Measurements from ENCODE around the gene RIN1.

DNA sequence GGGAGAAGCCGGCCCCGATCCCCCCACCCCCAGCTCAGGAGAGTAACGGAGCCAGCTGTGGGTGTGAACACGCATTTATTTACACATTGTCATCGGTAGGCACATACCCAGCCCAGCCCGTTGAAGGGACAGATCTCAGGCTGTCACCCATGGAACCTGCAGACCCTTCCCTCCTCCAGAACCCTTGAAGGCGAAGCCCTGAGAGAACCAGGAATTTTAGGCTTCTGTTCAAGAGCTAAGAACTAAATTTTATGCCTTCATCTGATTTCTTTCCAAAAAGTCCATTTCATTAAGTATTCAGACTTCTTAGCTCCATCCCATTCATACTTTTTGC, 9.0 kb upstream of the RIN1 start:
- TF ChIP-seq, protein P1, sequence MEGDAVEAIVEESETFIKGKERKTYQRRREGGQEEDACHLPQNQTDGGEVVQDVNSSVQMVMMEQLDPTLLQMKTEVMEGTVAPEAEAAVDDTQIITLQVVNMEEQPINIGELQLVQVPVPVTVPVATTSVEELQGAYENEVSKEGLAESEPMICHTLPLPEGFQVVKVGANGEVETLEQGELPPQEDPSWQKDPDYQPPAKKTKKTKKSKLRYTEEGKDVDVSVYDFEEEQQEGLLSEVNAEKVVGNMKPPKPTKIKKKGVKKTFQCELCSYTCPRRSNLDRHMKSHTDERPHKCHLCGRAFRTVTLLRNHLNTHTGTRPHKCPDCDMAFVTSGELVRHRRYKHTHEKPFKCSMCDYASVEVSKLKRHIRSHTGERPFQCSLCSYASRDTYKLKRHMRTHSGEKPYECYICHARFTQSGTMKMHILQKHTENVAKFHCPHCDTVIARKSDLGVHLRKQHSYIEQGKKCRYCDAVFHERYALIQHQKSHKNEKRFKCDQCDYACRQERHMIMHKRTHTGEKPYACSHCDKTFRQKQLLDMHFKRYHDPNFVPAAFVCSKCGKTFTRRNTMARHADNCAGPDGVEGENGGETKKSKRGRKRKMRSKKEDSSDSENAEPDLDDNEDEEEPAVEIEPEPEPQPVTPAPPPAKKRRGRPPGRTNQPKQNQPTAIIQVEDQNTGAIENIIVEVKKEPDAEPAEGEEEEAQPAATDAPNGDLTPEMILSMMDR (conservative IDR thresholded peaks at IDR 0.05; ENCODE audit: low read depth in 2 of 2): no peak
- TF ChIP-seq, protein P2, sequence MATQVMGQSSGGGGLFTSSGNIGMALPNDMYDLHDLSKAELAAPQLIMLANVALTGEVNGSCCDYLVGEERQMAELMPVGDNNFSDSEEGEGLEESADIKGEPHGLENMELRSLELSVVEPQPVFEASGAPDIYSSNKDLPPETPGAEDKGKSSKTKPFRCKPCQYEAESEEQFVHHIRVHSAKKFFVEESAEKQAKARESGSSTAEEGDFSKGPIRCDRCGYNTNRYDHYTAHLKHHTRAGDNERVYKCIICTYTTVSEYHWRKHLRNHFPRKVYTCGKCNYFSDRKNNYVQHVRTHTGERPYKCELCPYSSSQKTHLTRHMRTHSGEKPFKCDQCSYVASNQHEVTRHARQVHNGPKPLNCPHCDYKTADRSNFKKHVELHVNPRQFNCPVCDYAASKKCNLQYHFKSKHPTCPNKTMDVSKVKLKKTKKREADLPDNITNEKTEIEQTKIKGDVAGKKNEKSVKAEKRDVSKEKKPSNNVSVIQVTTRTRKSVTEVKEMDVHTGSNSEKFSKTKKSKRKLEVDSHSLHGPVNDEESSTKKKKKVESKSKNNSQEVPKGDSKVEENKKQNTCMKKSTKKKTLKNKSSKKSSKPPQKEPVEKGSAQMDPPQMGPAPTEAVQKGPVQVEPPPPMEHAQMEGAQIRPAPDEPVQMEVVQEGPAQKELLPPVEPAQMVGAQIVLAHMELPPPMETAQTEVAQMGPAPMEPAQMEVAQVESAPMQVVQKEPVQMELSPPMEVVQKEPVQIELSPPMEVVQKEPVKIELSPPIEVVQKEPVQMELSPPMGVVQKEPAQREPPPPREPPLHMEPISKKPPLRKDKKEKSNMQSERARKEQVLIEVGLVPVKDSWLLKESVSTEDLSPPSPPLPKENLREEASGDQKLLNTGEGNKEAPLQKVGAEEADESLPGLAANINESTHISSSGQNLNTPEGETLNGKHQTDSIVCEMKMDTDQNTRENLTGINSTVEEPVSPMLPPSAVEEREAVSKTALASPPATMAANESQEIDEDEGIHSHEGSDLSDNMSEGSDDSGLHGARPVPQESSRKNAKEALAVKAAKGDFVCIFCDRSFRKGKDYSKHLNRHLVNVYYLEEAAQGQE (IDR thresholded peaks at IDR 0.05; ENCODE audit: unreplicated experiment): no peak
- no peak for TF ChIP-seq EZH2phosphoT487 (IDR thresholded peaks at IDR 0.05; ENCODE audit: unreplicated experiment)
- no peak for TF ChIP-seq EZH2 (IDR thresholded peaks at IDR 0.05; ENCODE audit: low read depth, unreplicated experiment)
- TF ChIP-seq POLR2AphosphoS5 (IDR thresholded peaks at IDR 0.05; ENCODE audit: low read depth): no peak
- no peak for TF ChIP-seq CREB1 (CRISPR knock-in tag; IDR thresholded peaks at IDR 0.05; ENCODE audit: low read depth)
- TF ChIP-seq, protein P3, sequence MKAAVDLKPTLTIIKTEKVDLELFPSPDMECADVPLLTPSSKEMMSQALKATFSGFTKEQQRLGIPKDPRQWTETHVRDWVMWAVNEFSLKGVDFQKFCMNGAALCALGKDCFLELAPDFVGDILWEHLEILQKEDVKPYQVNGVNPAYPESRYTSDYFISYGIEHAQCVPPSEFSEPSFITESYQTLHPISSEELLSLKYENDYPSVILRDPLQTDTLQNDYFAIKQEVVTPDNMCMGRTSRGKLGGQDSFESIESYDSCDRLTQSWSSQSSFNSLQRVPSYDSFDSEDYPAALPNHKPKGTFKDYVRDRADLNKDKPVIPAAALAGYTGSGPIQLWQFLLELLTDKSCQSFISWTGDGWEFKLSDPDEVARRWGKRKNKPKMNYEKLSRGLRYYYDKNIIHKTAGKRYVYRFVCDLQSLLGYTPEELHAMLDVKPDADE (IDR thresholded peaks at IDR 0.05): no peak
- no peak for TF ChIP-seq NANOG (IDR thresholded peaks at IDR 0.05; ENCODE audit: borderline replicate concordance)
- no peak for TF ChIP-seq ZNF331 (CRISPR knock-in tag; IDR thresholded peaks at IDR 0.05; ENCODE audit: low read depth)
- no peak for TF ChIP-seq ZNF114 (CRISPR knock-in tag; IDR thresholded peaks at IDR 0.05)
- no peak for TF ChIP-seq JUNB (IDR thresholded peaks at IDR 0.05; ENCODE audit: unreplicated experiment)
- TF ChIP-seq STAT1 (IDR thresholded peaks at IDR 0.05; ENCODE audit: unreplicated experiment): no peak
